ENCODE measurements around the gene NSUN7. TPM values are rescaled to one million over a fixed set of nuclear protein-coding genes. Genes with fewer than 3 reads are reported as not detected.

The NSUN7 gene
- polyA plus RNA-seq, 2 donors, result 1.8 to 2.5 TPM

- whole genome bisulfite sequencing, 2 donors, result 91 to 93% methylated on average over 10 of the region's 10 CpGs
- H3K4me3 ChIP-seq (ENCODE audit: low read depth in 1 of 2, low read length in 2 of 2), result no peak overlapping the region
- no peaks in the 10 kb centered on the region for H3K9me3 ChIP-seq (ENCODE audit: control insufficient read depth in 2 of 2, insufficient read depth in 1 of 2, low read depth in 1 of 2, low read length in 1 of 2)
- no peaks in the 10 kb centered on the region for H3K4me1 ChIP-seq (ENCODE audit: control insufficient read depth in 2 of 2, insufficient read depth in 2 of 2, low read length in 1 of 2)
- H3K27ac ChIP-seq (ENCODE audit: low read depth in 2 of 2, low read length in 1 of 2), result no peak overlapping the region
- peaks cover 0 to 2% of the 10 kb centered on the region in 2 donors for H3K36me3 ChIP-seq (ENCODE audit: control insufficient read depth in 2 of 2, insufficient read depth in 2 of 2, low read length in 1 of 2)
- H3K27me3 ChIP-seq (ENCODE audit: control insufficient read depth in 1 of 2, insufficient read depth in 2 of 2, low read length in 2 of 2), result no peaks in the 10 kb centered on the region
These were observed 90.7 kb downstream of the NSUN7 start for GRCh38 chr4:40840255-40840984.

- H3K4me1 ChIP-seq (ENCODE audit: control insufficient read depth in 2 of 2, insufficient read depth in 2 of 2, low read length in 1 of 2), result no peaks in the 10 kb centered on the region
- H3K27me3 ChIP-seq (ENCODE audit: control insufficient read depth in 1 of 2, insufficient read depth in 2 of 2, low read length in 2 of 2), result no peaks in the 10 kb centered on the region
- H3K4me3 ChIP-seq (ENCODE audit: low read depth in 1 of 2, low read length in 2 of 2), result no peak overlapping the region
- WGBS, 2 donors, result 74 to 85% methylated on average over 7 of the region's 7 CpGs
- no peak overlapping the region for H3K27ac ChIP-seq (ENCODE audit: low read depth in 2 of 2, low read length in 1 of 2)
- no peaks in the 10 kb centered on the region for H3K9me3 ChIP-seq (ENCODE audit: control insufficient read depth in 2 of 2, insufficient read depth in 1 of 2, low read depth in 1 of 2, low read length in 1 of 2)
- no peaks in the 10 kb centered on the region for H3K36me3 ChIP-seq (ENCODE audit: control insufficient read depth in 2 of 2, insufficient read depth in 2 of 2, low read length in 1 of 2)
These were observed 91.3 kb downstream of the NSUN7 start for GRCh38 chr4:40840985-40841571.

- Histone ChIP-seq H3K36me3 (ENCODE audit: control insufficient read depth in 2 of 2, insufficient read depth in 2 of 2, low read length in 1 of 2) (no peaks in the 10 kb centered on the region), H3K27me3 (ENCODE audit: control insufficient read depth in 1 of 2, insufficient read depth in 2 of 2, low read length in 2 of 2) (no peaks in the 10 kb centered on the region), H3K4me1 (ENCODE audit: control insufficient read depth in 2 of 2, insufficient read depth in 2 of 2, low read length in 1 of 2) (no peaks in the 10 kb centered on the region), H3K4me3 (ENCODE audit: low read depth in 1 of 2, low read length in 2 of 2) (no peak overlapping the region), H3K9me3 (ENCODE audit: control insufficient read depth in 2 of 2, insufficient read depth in 1 of 2, low read depth in 1 of 2, low read length in 1 of 2) (no peaks in the 10 kb centered on the region), H3K27ac (ENCODE audit: low read depth in 2 of 2, low read length in 1 of 2) (no peak overlapping the region)
- 91% methylated on average over 13 of the region's 13 CpGs for WGBS, 2 donors
These were observed 92.6 kb downstream of the NSUN7 start for GRCh38 chr4:40842318-40842717.

- H3K36me3 ChIP-seq (ENCODE audit: control insufficient read depth in 2 of 2, insufficient read depth in 2 of 2, low read length in 1 of 2), result no peaks in the 10 kb centered on the region
- H3K4me1 ChIP-seq (ENCODE audit: control insufficient read depth in 2 of 2, insufficient read depth in 2 of 2, low read length in 1 of 2), result no peaks in the 10 kb centered on the region
- no peaks in the 10 kb centered on the region for H3K27me3 ChIP-seq (ENCODE audit: control insufficient read depth in 1 of 2, insufficient read depth in 2 of 2, low read length in 2 of 2)
- H3K9me3 ChIP-seq (ENCODE audit: control insufficient read depth in 2 of 2, insufficient read depth in 1 of 2, low read depth in 1 of 2, low read length in 1 of 2), result no peaks in the 10 kb centered on the region
- H3K27ac ChIP-seq (ENCODE audit: low read depth in 2 of 2, low read length in 1 of 2), result no peak overlapping the region
- no peak overlapping the region for H3K4me3 ChIP-seq (ENCODE audit: low read depth in 1 of 2, low read length in 2 of 2)
- WGBS, 2 donors, result 75 to 77% methylated on average over 14 of the region's 14 CpGs
These were observed 93.1 kb downstream of the NSUN7 start for GRCh38 chr4:40842725-40843423.

- Histone ChIP-seq H3K9me3 (ENCODE audit: control insufficient read depth in 2 of 2, insufficient read depth in 1 of 2, low read depth in 1 of 2, low read length in 1 of 2) (no peaks in the 10 kb centered on the region), H3K36me3 (ENCODE audit: control insufficient read depth in 2 of 2, insufficient read depth in 2 of 2, low read length in 1 of 2) (no peaks in the 10 kb centered on the region), H3K4me3 (ENCODE audit: low read depth in 1 of 2, low read length in 2 of 2) (no peak overlapping the region), H3K27me3 (ENCODE audit: control insufficient read depth in 1 of 2, insufficient read depth in 2 of 2, low read length in 2 of 2) (no peaks in the 10 kb centered on the region), H3K4me1 (ENCODE audit: control insufficient read depth in 2 of 2, insufficient read depth in 2 of 2, low read length in 1 of 2) (no peaks in the 10 kb centered on the region), H3K27ac (ENCODE audit: low read depth in 2 of 2, low read length in 1 of 2) (no peak overlapping the region)
- 72 to 76% methylated on average over 1 of the region's 1 CpG for WGBS, 2 donors
These were observed 93.9 kb downstream of the NSUN7 start for GRCh38 chr4:40843696-40844095.

- Histone ChIP-seq H3K27ac (ENCODE audit: low read depth in 2 of 2, low read length in 1 of 2) (no peak overlapping the region), H3K27me3 (ENCODE audit: control insufficient read depth in 1 of 2, insufficient read depth in 2 of 2, low read length in 2 of 2) (no peaks in the 10 kb centered on the region), H3K4me3 (ENCODE audit: low read depth in 1 of 2, low read length in 2 of 2) (no peak overlapping the region), H3K9me3 (ENCODE audit: control insufficient read depth in 2 of 2, insufficient read depth in 1 of 2, low read depth in 1 of 2, low read length in 1 of 2) (no peaks in the 10 kb centered on the region), H3K36me3 (ENCODE audit: control insufficient read depth in 2 of 2, insufficient read depth in 2 of 2, low read length in 1 of 2) (no peaks in the 10 kb centered on the region), H3K4me1 (ENCODE audit: control insufficient read depth in 2 of 2, insufficient read depth in 2 of 2, low read length in 1 of 2) (no peaks in the 10 kb centered on the region)
- WGBS, 2 donors, result 83 to 84% methylated on average over 6 of the region's 6 CpGs
These were observed 94.5 kb downstream of the NSUN7 start for GRCh38 chr4:40844261-40844660.

- H3K9me3 ChIP-seq (ENCODE audit: control insufficient read depth in 2 of 2, insufficient read depth in 1 of 2, low read depth in 1 of 2, low read length in 1 of 2), result no peaks in the 10 kb centered on the region
- H3K27me3 ChIP-seq (ENCODE audit: control insufficient read depth in 1 of 2, insufficient read depth in 2 of 2, low read length in 2 of 2), result no peaks in the 10 kb centered on the region
- no peak overlapping the region for H3K27ac ChIP-seq (ENCODE audit: low read depth in 2 of 2, low read length in 1 of 2)
- no peaks in the 10 kb centered on the region for H3K4me1 ChIP-seq (ENCODE audit: control insufficient read depth in 2 of 2, insufficient read depth in 2 of 2, low read length in 1 of 2)
- no peak overlapping the region for H3K4me3 ChIP-seq (ENCODE audit: low read depth in 1 of 2, low read length in 2 of 2)
- no peaks in the 10 kb centered on the region for H3K36me3 ChIP-seq (ENCODE audit: control insufficient read depth in 2 of 2, insufficient read depth in 2 of 2, low read length in 1 of 2)
- 80 to 85% methylated on average over 10 of the region's 10 CpGs for WGBS, 2 donors
These were observed 95.5 kb downstream of the NSUN7 start for GRCh38 chr4:40845154-40845835.

- no peak overlapping the region for H3K4me3 ChIP-seq (ENCODE audit: low read depth in 1 of 2, low read length in 2 of 2)
- H3K27me3 ChIP-seq (ENCODE audit: control insufficient read depth in 1 of 2, insufficient read depth in 2 of 2, low read length in 2 of 2), result no peaks in the 10 kb centered on the region
- H3K36me3 ChIP-seq (ENCODE audit: control insufficient read depth in 2 of 2, insufficient read depth in 2 of 2, low read length in 1 of 2), result no peaks in the 10 kb centered on the region
- H3K27ac ChIP-seq (ENCODE audit: low read depth in 2 of 2, low read length in 1 of 2), result no peak overlapping the region
- WGBS, 2 donors, result 93% methylated on average over 5 of the region's 5 CpGs
- no peaks in the 10 kb centered on the region for H3K9me3 ChIP-seq (ENCODE audit: control insufficient read depth in 2 of 2, insufficient read depth in 1 of 2, low read depth in 1 of 2, low read length in 1 of 2)
- no peaks in the 10 kb centered on the region for H3K4me1 ChIP-seq (ENCODE audit: control insufficient read depth in 2 of 2, insufficient read depth in 2 of 2, low read length in 1 of 2)
These were observed 96.8 kb downstream of the NSUN7 start for GRCh38 chr4:40846532-40846931.

- WGBS, 2 donors, result 85% methylated on average over 5 of the region's 5 CpGs
- H3K27ac ChIP-seq (ENCODE audit: low read depth in 2 of 2, low read length in 1 of 2), result no peak overlapping the region
- no peaks in the 10 kb centered on the region for H3K4me1 ChIP-seq (ENCODE audit: control insufficient read depth in 2 of 2, insufficient read depth in 2 of 2, low read length in 1 of 2)
- H3K27me3 ChIP-seq (ENCODE audit: control insufficient read depth in 1 of 2, insufficient read depth in 2 of 2, low read length in 2 of 2), result no peaks in the 10 kb centered on the region
- H3K9me3 ChIP-seq (ENCODE audit: control insufficient read depth in 2 of 2, insufficient read depth in 1 of 2, low read depth in 1 of 2, low read length in 1 of 2), result no peaks in the 10 kb centered on the region
- H3K36me3 ChIP-seq (ENCODE audit: control insufficient read depth in 2 of 2, insufficient read depth in 2 of 2, low read length in 1 of 2), result no peaks in the 10 kb centered on the region
- no peak overlapping the region for H3K4me3 ChIP-seq (ENCODE audit: low read depth in 1 of 2, low read length in 2 of 2)
These were observed 98.5 kb downstream of the NSUN7 start for GRCh38 chr4:40848251-40848650.

Data from esophagus (tissue), 2 donors.